HCT116 (cell line): ENCODE measurements around the gene POLA2. TPM values are rescaled to one million over a fixed set of nuclear protein-coding genes. Genes with fewer than 3 reads are reported as not detected.

Source experiments
- ATAC-seq: fragments of 200-7000 bp; cut with Tn5 transposase; 2 replicates; pipeline ENCODE4 v1.9.1; 2020; ENCODE audit warnings: mild to moderate bottlenecking, moderate library complexity
- BruUV-seq: library from RNA; stranded (reverse); fragments of 400-500 nt; replicated peaks from 2 replicates; lab custom pipeline; 2021; lab: Mats Ljungman, UMichigan
- CTCF ChIA-PET: fragments of 300-600 bp; sonication (Branson Sonifier 250); formaldehyde crosslinking; loops from one replicate; lab custom pipeline; 2021; ENCODE audit warnings: antibody characterized with exemption; lab: Charles Lee
- POLR2A ChIA-PET: fragments of 300-600, 350-600 bp; sonication (Branson Sonifier 250); formaldehyde crosslinking; loops from one replicate; lab custom pipeline; 2021; ENCODE audit warnings: antibody characterized with exemption; lab: Charles Lee
- RAD21 ChIA-PET, 2 experiments: fragments of 300-600 bp; sonication (Branson Sonifier 250); formaldehyde crosslinking; loops; one replicate each; lab custom pipeline; 2023; ENCODE audit warnings: low total read pairs in 2 of 2; ENCODE audit not compliant: uncharacterized antibody in 2 of 2, unreplicated experiment in 2 of 2, low non-redundant PET in 1 of 2; lab: Charles Lee
- DNase-seq: peaks from one replicate; pipeline ENCODE4 v3.0.0-alpha.2; 2010; ENCODE audit warnings: low read depth, low spot score
- H2AFZ ChIP-seq: fragments of 200-600 bp; shearing (Covaris generic), sonication (generic); 2 replicates; pipeline ENCODE4 v1.6.1; 2017; ENCODE audit warnings: low read depth, mixed run types, mixed read lengths, antibody characterized with exemption, low read length; ENCODE audit not compliant: poor library complexity, severe bottlenecking
- H3K27ac ChIP-seq: 2 replicates; pipeline ENCODE4 v1.5.1; 2012; ENCODE audit warnings: low read depth, low read length
- H3K27me3 ChIP-seq: fragments of 200-600 bp; sonication (generic); 2 replicates; pipeline ENCODE4 v1.6.1; 2016; ENCODE audit warnings: mixed run types, low read length, mixed read lengths; ENCODE audit not compliant: insufficient read depth
- H3K36me3 ChIP-seq, 2 experiments: fragments of 200-500 bp in 1 of 2; fragments of 200-600 bp in 1 of 2; sonication (Bioruptor generic) in 1 of 2; sonication (generic) in 1 of 2; 2 replicates each; pipeline versions ENCODE4 v1.5.1 to v1.6.1; 2014 to 2016; ENCODE audit warnings: low read length in 2 of 2, inconsistent platforms in 1 of 2, mixed read lengths in 1 of 2, mixed run types in 1 of 2; ENCODE audit not compliant: insufficient read depth in 2 of 2, control insufficient read depth in 1 of 2
- H3K4me1 ChIP-seq, 2 experiments: fragments of 200-600 bp in 1 of 2; sonication (generic) in 1 of 2; 2 replicates each; pipeline versions ENCODE4 v1.5.1 to v1.6.1; 2012 to 2017; ENCODE audit warnings: low read length in 2 of 2, inconsistent platforms in 1 of 2, mild to moderate bottlenecking in 1 of 2, mixed read lengths in 1 of 2, mixed run types in 1 of 2, moderate library complexity in 1 of 2; ENCODE audit not compliant: insufficient read depth in 2 of 2, control insufficient read depth in 1 of 2
- H3K4me2 ChIP-seq: fragments of 200-600 bp; sonication (generic); 2 replicates; pipeline ENCODE4 v1.6.1; 2017; ENCODE audit warnings: mixed run types, low read length, mixed read lengths
- H3K4me3 ChIP-seq, 2 experiments: fragments of 200-600 bp in 1 of 2; sonication (generic) in 1 of 2; replicated peaks in 1 of 2; 2 replicates each; pipeline ENCODE4 v1.5.1; 2011 to 2016; ENCODE audit warnings: low read length in 2 of 2, control low read depth in 1 of 2, low read depth in 1 of 2, mild to moderate bottlenecking in 1 of 2, mixed read lengths in 1 of 2, mixed run types in 1 of 2
- H3K79me2 ChIP-seq: fragments of 200-600 bp; sonication (generic); 2 replicates; pipeline ENCODE4 v1.6.1; 2017; ENCODE audit warnings: mild to moderate bottlenecking, mixed run types, low read length, moderate library complexity, mixed read lengths; ENCODE audit not compliant: insufficient read depth
- H3K9ac ChIP-seq: fragments of 200-600 bp; sonication (generic); 2 replicates; pipeline ENCODE4 v1.6.1; 2016; ENCODE audit warnings: low read length, mixed read lengths
- H3K9me2 ChIP-seq: fragments of 200-600 bp; sonication (generic), shearing (Covaris generic); 2 replicates; pipeline ENCODE4 v1.6.1; 2017; ENCODE audit warnings: mixed run types, mild to moderate bottlenecking, moderate library complexity; ENCODE audit not compliant: insufficient read depth
- H3K9me3 ChIP-seq, 2 experiments: fragments of 200-500 bp in 1 of 2; fragments of 200-600 bp in 1 of 2; sonication (Bioruptor generic) in 1 of 2; sonication (generic) in 1 of 2; 2 replicates each; pipeline ENCODE4 v1.6.1; 2014 to 2017; ENCODE audit warnings: low read length in 2 of 2, mixed read lengths in 2 of 2, inconsistent platforms in 1 of 2, low read depth in 1 of 2, mild to moderate bottlenecking in 1 of 2, mixed run types in 1 of 2, moderate library complexity in 1 of 2; ENCODE audit not compliant: control insufficient read depth in 1 of 2, insufficient read depth in 1 of 2
- H4K20me1 ChIP-seq: fragments of 200-600 bp; sonication (generic), shearing (Covaris generic); 2 replicates; pipeline ENCODE4 v1.6.1; 2017; ENCODE audit warnings: mixed run types, mild to moderate bottlenecking, moderate library complexity; ENCODE audit not compliant: insufficient read depth
- ATF3 ChIP-seq: IDR thresholded peaks from 2 replicates; pipeline ENCODE4 v1.6.1; 2012
- CEBPB ChIP-seq: IDR thresholded peaks from 2 replicates; pipeline ENCODE4 v1.6.1; 2012; ENCODE audit warnings: low read depth
- EZH2 ChIP-seq: fragments of 200-600 bp; sonication (generic); IDR thresholded peaks from 2 replicates; pipeline ENCODE4 v1.6.1; 2017; ENCODE audit warnings: antibody characterized with exemption, mixed run types
- RAD21 ChIP-seq: IDR thresholded peaks from 2 replicates; pipeline ENCODE4 v1.6.1; 2012; ENCODE audit warnings: low read depth, mild to moderate bottlenecking
- REST ChIP-seq: IDR thresholded peaks from 2 replicates; pipeline ENCODE4 v1.6.1; 2012; ENCODE audit warnings: low read depth
- SRF ChIP-seq: IDR thresholded peaks from 2 replicates; pipeline ENCODE4 v1.6.1; 2012; ENCODE audit warnings: low read depth
- intact Hi-C: fragments of 100-400 bp; cut with micrococcal nuclease; formaldehyde crosslinking; loops from 2 replicates; pipeline ENCODE4 v1.10.0; 2022
- total RNA-seq: library from RNA; stranded (reverse); gene quantifications from one replicate; pipeline ENCODE4 v1.2.1, GENCODE V29; 2021; ENCODE audit not compliant: unreplicated experiment

Gene POLA2
- total RNA-seq, 1 experiment from 2014 or later, result 20.0 TPM

GRCh38 chr11:65309006-65309405 lies 47.2 kb downstream of the POLA2 start:
- no peak overlapping the region for H3K9ac ChIP-seq
- intact Hi-C loops, result no loop called here
- RAD21 ChIA-PET, result no interaction called here

More at GRCh38 chr11:65309006-65309405, 47.2 kb downstream of the POLA2 start:
- ATAC-seq, result no peak
- no TSS peak for BruUV-seq
- DNase-seq, result no peak
- Histone ChIP-seq H3K4me1 (peaks cover 7 to 48% of the 10 kb centered on the region in 2 experiments), H3K9me2 (no peaks in the 10 kb centered on the region), H3K4me2 (no peak overlapping the region), H2AFZ (no peak overlapping the region), H3K27ac (no peak overlapping the region), H4K20me1 (no peaks in the 10 kb centered on the region), H3K27me3 (no peaks in the 10 kb centered on the region), H3K36me3 (no peaks in the 10 kb centered on the region), H3K9me3 (no peaks in the 10 kb centered on the region), H3K79me2 (no peaks in the 10 kb centered on the region), H3K4me3 (no peak overlapping the region)
- POLR2A ChIA-PET, result no interaction called here
- no peak for TF ChIP-seq ATF3
- TF ChIP-seq SRF, result no peak
- no peak for TF ChIP-seq EZH2
- no peak for TF ChIP-seq CEBPB
- no peak for TF ChIP-seq REST
- no peak for TF ChIP-seq RAD21
- CTCF ChIA-PET, result no interaction called here
